ENCODE data around the gene PLEK2. TPM values are rescaled to one million over a fixed set of nuclear protein-coding genes. Genes with fewer than 3 reads are reported as not detected.

The PLEK2 gene
- total and polyA plus RNA-seq, 2 experiments from 2014 or later: 1.0 to 2.2 TPM

GRCh38 chr14:67447033-67447381 is 35.0 kb upstream of the PLEK2 start (continued):
- TF ChIP-seq REST (IDR thresholded peaks at IDR 0.05; ENCODE audit: unreplicated experiment) (no peak), ZNF331 (CRISPR knock-in tag; IDR thresholded peaks at IDR 0.05; ENCODE audit: low read depth) (no peak), EZH2 (IDR thresholded peaks at IDR 0.05; ENCODE audit: low read depth, unreplicated experiment) (no peak), CTCF (conservative IDR thresholded peaks at IDR 0.05; ENCODE audit: low read depth in 2 of 2) (no peak), NANOG (IDR thresholded peaks at IDR 0.05; ENCODE audit: borderline replicate concordance) (no peak), POLR2AphosphoS5 (IDR thresholded peaks at IDR 0.05; ENCODE audit: low read depth) (no peak), ETS1 (IDR thresholded peaks at IDR 0.05) (no peak), CREB1 (CRISPR knock-in tag; IDR thresholded peaks at IDR 0.05; ENCODE audit: low read depth) (no peak), EZH2phosphoT487 (IDR thresholded peaks at IDR 0.05; ENCODE audit: unreplicated experiment) (no peak), ZNF114 (CRISPR knock-in tag; IDR thresholded peaks at IDR 0.05) (no peak)

GRCh38 chr14:67446371-67447032 is 34.5 kb upstream of the PLEK2 start:
- ATAC-seq (no peak), DNase-seq (ENCODE audit: low spot score) (no peak)
- H3F3A ChIP-seq (replicated peaks; ENCODE audit: low read depth): no peaks in the 10 kb centered on the region
- Mint-ChIP-seq H3K27ac (no peak overlapping the region), H3K4me1 (peaks cover 49% of the 10 kb centered on the region), H3K27me3 (ENCODE audit: insufficient read depth, low read depth, poor library complexity) (peaks cover 10% of the 10 kb centered on the region), H3K36me3 (ENCODE audit: low read depth) (peaks cover 16% of the 10 kb centered on the region), H3K9me3 (peaks cover 28% of the 10 kb centered on the region), H3K4me3 (no peak overlapping the region)
- H2AFZ ChIP-seq: peak overlapping the region; percentile 43
- no peaks in the 10 kb centered on the region for H3K36me3 ChIP-seq (ENCODE audit: insufficient read depth)
- H3K4me3 ChIP-seq: no peak overlapping the region
- no peaks in the 10 kb centered on the region for H3K79me2 ChIP-seq (replicated peaks; ENCODE audit: insufficient read depth)
- no peak overlapping the region for H3K27ac ChIP-seq (ENCODE audit: low read depth)
- H3K9me2 ChIP-seq (ENCODE audit: insufficient read depth): peaks cover 4% of the 10 kb centered on the region; the same call in 1 of the 2 replicates
- H3K27me3 ChIP-seq (ENCODE audit: insufficient read depth): no peaks in the 10 kb centered on the region
- H4K20me1 ChIP-seq (replicated peaks; ENCODE audit: insufficient read depth): no peaks in the 10 kb centered on the region
- H3K4me1 ChIP-seq (ENCODE audit: insufficient read depth): peaks cover 30% of the 10 kb centered on the region
- no peak overlapping the region for H3K4me2 ChIP-seq
- TF ChIP-seq ZNF114 (CRISPR knock-in tag; IDR thresholded peaks at IDR 0.05) (no peak), NANOG (IDR thresholded peaks at IDR 0.05; ENCODE audit: borderline replicate concordance) (no peak), POLR2AphosphoS5 (IDR thresholded peaks at IDR 0.05; ENCODE audit: low read depth) (no peak), ETS1 (IDR thresholded peaks at IDR 0.05) (no peak)
